ENCODE results near the gene TAF10.

The TAF10 gene

GRCh38 chr11:6588018-6588417, 24.0 kb downstream of the TAF10 start:
- no peak for DNase-seq
- Histone ChIP-seq H3K36me3 (0 out of 2 replicates have a peak, but pooled peaks cover 3% of the 10 kb centered on the region), H3K27ac (no peak overlapping the region), H3K9me3 (ENCODE audit: severe bottlenecking) (peaks cover 12% of the 10 kb centered on the region), H3K27me3 (ENCODE audit: insufficient read depth, low read depth, severe bottlenecking) (no peaks in the 10 kb centered on the region), H3K4me3 (ENCODE audit: low read depth, low read length) (no peak overlapping the region)
- TF ChIP-seq CTCF (IDR thresholded peaks at IDR 0.05; ENCODE audit: low read depth, low read length) = no peak

- DNase-seq = no peak
- TF ChIP-seq CTCF (IDR thresholded peaks at IDR 0.05; ENCODE audit: low read depth, low read length) = no peak
- 0 out of 2 replicates have a peak, but pooled peaks cover 3% of the 10 kb centered on the region for H3K36me3 ChIP-seq
- peaks cover 12% of the 10 kb centered on the region for H3K9me3 ChIP-seq (ENCODE audit: severe bottlenecking)
- no peaks in the 10 kb centered on the region for H3K27me3 ChIP-seq (ENCODE audit: insufficient read depth, low read depth, severe bottlenecking)
- H3K4me3 ChIP-seq (ENCODE audit: low read depth, low read length) = no peak overlapping the region
- H3K27ac ChIP-seq = no peak overlapping the region
Measured at GRCh38 chr11:6587360-6587953, 24.6 kb downstream of the TAF10 start.

- 0 out of 2 replicates have a peak, but pooled peaks cover 1% of the 10 kb centered on the region for H3K36me3 ChIP-seq
- no peak overlapping the region for H3K4me3 ChIP-seq (ENCODE audit: low read depth, low read length)
- H3K9me3 ChIP-seq (ENCODE audit: severe bottlenecking) = peaks cover 12% of the 10 kb centered on the region
- no peak for DNase-seq
- no peak overlapping the region for H3K27ac ChIP-seq
- H3K27me3 ChIP-seq (ENCODE audit: insufficient read depth, low read depth, severe bottlenecking) = no peaks in the 10 kb centered on the region
- TF ChIP-seq CTCF (IDR thresholded peaks at IDR 0.05; ENCODE audit: low read depth, low read length) = no peak
Measured at GRCh38 chr11:6586434-6587359, 25.3 kb downstream of the TAF10 start.

GRCh38 chr11:6584528-6584927, 27.5 kb downstream of the TAF10 start:
- no peak for TF ChIP-seq CTCF (IDR thresholded peaks at IDR 0.05; ENCODE audit: low read depth, low read length)

GRCh38 chr11:6583584-6583983, 28.4 kb downstream of the TAF10 start:
- H3K4me3 ChIP-seq (ENCODE audit: low read depth, low read length) = no peak overlapping the region
- no peak overlapping the region for H3K27ac ChIP-seq
- TF ChIP-seq CTCF (IDR thresholded peaks at IDR 0.05; ENCODE audit: low read depth, low read length) = no peak
- H3K27me3 ChIP-seq (ENCODE audit: insufficient read depth, low read depth, severe bottlenecking) = no peaks in the 10 kb centered on the region
- no peak for DNase-seq
- H3K36me3 ChIP-seq = no peaks in the 10 kb centered on the region
- H3K9me3 ChIP-seq (ENCODE audit: severe bottlenecking) = peaks cover 12% of the 10 kb centered on the region

More at GRCh38 chr11:6584528-6584927, 27.5 kb downstream of the TAF10 start:
- peaks cover 12% of the 10 kb centered on the region for H3K9me3 ChIP-seq (ENCODE audit: severe bottlenecking)
- H3K4me3 ChIP-seq (ENCODE audit: low read depth, low read length) = no peak overlapping the region
- no peak overlapping the region for H3K27ac ChIP-seq
- no peak for DNase-seq
- no peaks in the 10 kb centered on the region for H3K36me3 ChIP-seq
- H3K27me3 ChIP-seq (ENCODE audit: insufficient read depth, low read depth, severe bottlenecking) = no peaks in the 10 kb centered on the region

Data from WERI-Rb-1 (cell line).